H1 (cell line): ENCODE measurements around the gene MRPS9. TPM values are rescaled to one million over a fixed set of nuclear protein-coding genes. Genes with fewer than 3 reads are reported as not detected.

ENCODE experiments used
- CTCF ChIA-PET: fragments of 300-600 bp; sonication (Branson Sonifier 250); formaldehyde crosslinking; loops from one replicate; lab custom pipeline; 2021; ENCODE audit not compliant: partially characterized antibody; lab: Charles Lee
- POLR2A ChIA-PET: fragments of 300-600 bp; sonication (Branson Sonifier 250); formaldehyde crosslinking; loops from one replicate; lab custom pipeline; 2021; ENCODE audit warnings: inconsistent platforms; ENCODE audit not compliant: partially characterized antibody; lab: Charles Lee
- DNase-seq, 2 experiments: peaks; one replicate each; pipeline versions ENCODE4 v3.0.0 to v3.0.0-alpha.2; 2010 to 2022; ENCODE audit warnings: low spot score in 2 of 2, low read depth in 1 of 2, mixed read lengths in 1 of 2
- FAIRE-seq: peaks from 2 replicates; lab custom pipeline; 2011; peaks lifted over from hg19 to GRCh38; lab: Jason Lieb, UNC
- H2AFZ ChIP-seq: 2 replicates; pipeline ENCODE4 v1.8.1; 2012; ENCODE audit warnings: low read length, inconsistent platforms
- H2AK5ac ChIP-seq: 2 replicates; pipeline ENCODE4 v1.6.1; 2013; ENCODE audit warnings: low read depth, low read length
- H2BK120ac ChIP-seq: replicated peaks from 2 replicates; pipeline ENCODE3; 2013; ENCODE audit warnings: low read depth, low read length, inconsistent platforms
- H2BK12ac ChIP-seq: 2 replicates; pipeline ENCODE4 v1.6.1; 2013; ENCODE audit warnings: low read depth, low read length
- H2BK15ac ChIP-seq: 2 replicates; pipeline ENCODE4 v1.6.1; 2013; ENCODE audit warnings: low read length
- H2BK20ac ChIP-seq: 2 replicates; pipeline ENCODE4 v1.6.1; 2013; ENCODE audit warnings: low read length
- H2BK5ac ChIP-seq: 2 replicates; pipeline ENCODE4 v1.6.1; 2013; ENCODE audit warnings: low read depth, low read length
- H3K14ac ChIP-seq: 2 replicates; pipeline ENCODE4 v1.6.1; 2013; ENCODE audit warnings: inconsistent platforms; ENCODE audit not compliant: insufficient read length
- H3K18ac ChIP-seq: 2 replicates; pipeline ENCODE4 v1.6.1; 2013; ENCODE audit warnings: low read length; ENCODE audit errors: extremely low read depth
- H3K23ac ChIP-seq: 2 replicates; pipeline ENCODE4 v1.6.1; 2013; ENCODE audit warnings: inconsistent platforms; ENCODE audit not compliant: insufficient read length
- H3K23me2 ChIP-seq: 2 replicates; pipeline ENCODE4 v1.6.1; 2013; ENCODE audit warnings: low read depth, low read length
- H3K27ac ChIP-seq: 2 replicates; pipeline ENCODE4 v1.6.1; 2011; ENCODE audit warnings: low read depth, low read length, inconsistent platforms
- H3K27me3 ChIP-seq, 4 experiments: replicated peaks in 1 of 4; 1 replicate in 1 of 4; 2 replicates in 3 of 4; pipeline versions ENCODE4 v1.6.1 to v1.8.1; 2011 to 2013; ENCODE audit warnings: low read length in 3 of 4, mild to moderate bottlenecking in 3 of 4, inconsistent platforms in 2 of 4, mixed read lengths in 2 of 4, moderate library complexity in 1 of 4; ENCODE audit not compliant: control insufficient read depth in 3 of 4, insufficient read depth in 3 of 4; ENCODE audit errors: extremely low read depth in 1 of 4
- H3K36me3 ChIP-seq, 4 experiments: 2 replicates each; pipeline versions ENCODE4 v1.6.1 to v1.8.1; 2011 to 2013; ENCODE audit warnings: mild to moderate bottlenecking in 4 of 4, low read length in 3 of 4, moderate library complexity in 2 of 4, control low read depth in 1 of 4, inconsistent platforms in 1 of 4; ENCODE audit not compliant: insufficient read depth in 4 of 4, control insufficient read depth in 2 of 4
- H3K4ac ChIP-seq: replicated peaks from 2 replicates; pipeline ENCODE3; 2013; ENCODE audit warnings: low read length, low read depth, mixed read lengths, inconsistent platforms; ENCODE audit not compliant: insufficient read length
- H3K4me1 ChIP-seq, 4 experiments: replicated peaks in 1 of 4; 1 replicate in 1 of 4; 2 replicates in 3 of 4; pipeline versions ENCODE4 v1.6.1 to v1.8.1; 2011 to 2013; ENCODE audit warnings: low read length in 3 of 4, inconsistent platforms in 2 of 4, mixed read lengths in 1 of 4; ENCODE audit not compliant: insufficient read depth in 4 of 4, control insufficient read depth in 3 of 4
- H3K4me2 ChIP-seq, 2 experiments: 2 replicates each; pipeline versions ENCODE4 v1.6.1 to v1.8.1; 2011 to 2013; ENCODE audit warnings: low read depth in 2 of 2, low read length in 2 of 2, control low read depth in 1 of 2, inconsistent platforms in 1 of 2, mild to moderate bottlenecking in 1 of 2; ENCODE audit not compliant: insufficient read depth in 1 of 2
- H3K4me3 ChIP-seq, 4 experiments: fragments of 200-600, 300-600 bp in 1 of 4; sonication (generic), shearing (Covaris generic), sonication (Bioruptor Twin) in 1 of 4; 2 replicates each; pipeline versions ENCODE4 v1.5.1 to v1.8.1; 2011 to 2016; ENCODE audit warnings: low read length in 4 of 4, low read depth in 3 of 4, control low read depth in 2 of 4, inconsistent platforms in 2 of 4, mild to moderate bottlenecking in 2 of 4, mixed read lengths in 1 of 4, moderate library complexity in 1 of 4; ENCODE audit not compliant: insufficient read depth in 2 of 4; ENCODE audit errors: extremely low read depth in 1 of 4
- H3K56ac ChIP-seq: replicated peaks from 2 replicates; pipeline ENCODE3; 2013; ENCODE audit warnings: low read depth, mild to moderate bottlenecking, mixed read lengths, low read length, inconsistent platforms; ENCODE audit not compliant: insufficient read length
- H3K79me1 ChIP-seq: 2 replicates; pipeline ENCODE4 v1.6.1; 2013; ENCODE audit warnings: low read depth, low read length, control low read depth
- H3K79me2 ChIP-seq, 2 experiments: 2 replicates each; pipeline versions ENCODE4 v1.6.1 to v1.8.1; 2012 to 2013; ENCODE audit warnings: low read length in 2 of 2, mild to moderate bottlenecking in 2 of 2, inconsistent platforms in 1 of 2; ENCODE audit not compliant: insufficient read depth in 2 of 2, control insufficient read depth in 1 of 2
- H3K9ac ChIP-seq, 4 experiments: replicated peaks in 1 of 4; 1 replicate in 1 of 4; 2 replicates in 3 of 4; pipeline versions ENCODE4 v1.6.1 to v1.8.1; 2011 to 2013; ENCODE audit warnings: low read depth in 3 of 4, low read length in 3 of 4, control low read depth in 2 of 4, mild to moderate bottlenecking in 2 of 4, moderate library complexity in 2 of 4, inconsistent platforms in 1 of 4; ENCODE audit errors: extremely low read depth in 1 of 4
- H3K9me3 ChIP-seq, 2 experiments: 2 replicates each; pipeline versions ENCODE4 v1.6.1 to v1.8.1; 2012 to 2013; ENCODE audit warnings: mild to moderate bottlenecking in 2 of 2, moderate library complexity in 2 of 2, control low read depth in 1 of 2, inconsistent platforms in 1 of 2, low read depth in 1 of 2, low read length in 1 of 2, mixed read lengths in 1 of 2; ENCODE audit not compliant: insufficient read depth in 2 of 2
- H4K20me1 ChIP-seq, 2 experiments: replicated peaks in 1 of 2; 2 replicates each; pipeline versions ENCODE3 to v1.8.1; 2011 to 2013; ENCODE audit warnings: inconsistent platforms in 2 of 2, low read length in 2 of 2, mild to moderate bottlenecking in 1 of 2; ENCODE audit not compliant: insufficient read depth in 2 of 2, control insufficient read depth in 1 of 2
- H4K5ac ChIP-seq: 2 replicates; pipeline ENCODE4 v1.6.1; 2013; ENCODE audit warnings: low read length, low read depth, mixed read lengths, inconsistent platforms; ENCODE audit not compliant: insufficient read length
- H4K8ac ChIP-seq: 2 replicates; pipeline ENCODE4 v1.8.0; 2013; ENCODE audit warnings: mild to moderate bottlenecking, moderate library complexity, low read length, inconsistent platforms; ENCODE audit not compliant: insufficient read depth; ENCODE audit errors: extremely low read depth
- H4K91ac ChIP-seq: replicated peaks from 2 replicates; pipeline ENCODE3; 2013; ENCODE audit warnings: low read length, mixed read lengths, inconsistent platforms; ENCODE audit not compliant: insufficient read length
- BACH1 ChIP-seq: IDR thresholded peaks from 2 replicates; pipeline ENCODE4 v1.6.1; 2012; ENCODE audit warnings: low read length, improper control_type of control experiment
- EGR1 ChIP-seq: IDR thresholded peaks from 2 replicates; pipeline ENCODE4 v1.6.1; 2011; ENCODE audit warnings: low read depth, low read length, borderline replicate concordance
- EP300 ChIP-seq, 2 experiments: IDR thresholded peaks; 1 replicate in 1 of 2; 2 replicates in 1 of 2; pipeline ENCODE4 v1.6.1; 2011 to 2012; ENCODE audit warnings: low read depth in 2 of 2, low read length in 2 of 2, mild to moderate bottlenecking in 2 of 2, borderline replicate concordance in 1 of 2, inconsistent platforms in 1 of 2, moderate library complexity in 1 of 2
- GTF2F1 ChIP-seq: IDR thresholded peaks from 2 replicates; pipeline ENCODE4 v1.6.1; 2012; ENCODE audit warnings: low read depth, low read length, improper control_type of control experiment, borderline replicate concordance
- HDAC6 ChIP-seq: IDR thresholded peaks from one replicate; pipeline ENCODE4 v1.7.1; 2012; ENCODE audit warnings: low read depth, mild to moderate bottlenecking, inconsistent platforms, low read length, moderate library complexity
- JUN ChIP-seq: IDR thresholded peaks from 2 replicates; pipeline ENCODE4 v1.6.1; 2011; ENCODE audit warnings: low read depth, mild to moderate bottlenecking, improper control_type of control experiment, low read length
- RBBP5 ChIP-seq: IDR thresholded peaks from 2 replicates; pipeline ENCODE4 v1.7.1; 2012; ENCODE audit warnings: low read depth, mild to moderate bottlenecking, inconsistent platforms, low read length, moderate library complexity, borderline replicate concordance
- YY1 ChIP-seq: IDR thresholded peaks from 2 replicates; pipeline ENCODE4 v1.6.1; 2011; ENCODE audit warnings: low read depth, mild to moderate bottlenecking, low read length
- WGBS, 2 experiments: shearing (Covaris generic) in 1 of 2; methylation state at CpG; one replicate each; pipeline versions ENCODE4 v1.1.6 to v1.1.7; 2013 to 2015; ENCODE audit warnings: low lambda C conversion rate in 2 of 2, mixed read lengths in 2 of 2, inconsistent platforms in 1 of 2, low coverage in 1 of 2, missing lambda C conversion rate in 1 of 2; ENCODE audit not compliant: insufficient replicate concordance in 2 of 2, insufficient coverage in 1 of 2, insufficient read length in 1 of 2; ENCODE audit errors: extremely low coverage in 1 of 2, missing lambda C conversion rate in 1 of 2; 5-methylcytosine and 5-hydroxymethylcytosine counted together
- polyA plus RNA-seq, 7 experiments: library from polyadenylated mRNA; depleted of rRNA in 3 of 7; stranded (reverse) in 5 of 7; unstranded in 2 of 7; fragments of >200 nt in 5 of 7; fragments of 200-250 nt in 2 of 7; gene quantifications; 1 replicate in 5 of 7; 2 replicates in 1 of 7; 4 replicates in 1 of 7; pipeline versions ENCODE4 v1.2.1 to v1.2.3, GENCODE V29; 2011 to 2013; ENCODE audit warnings: missing spikeins in 2 of 7, mixed read lengths in 2 of 7
- total RNA-seq: library from RNA; stranded (reverse); fragmentation: NEBNext Ultra II Directional; extraction: Animal tissue kit (Norgen Biotek cat#: 25700); gene quantifications from 2 replicates; pipeline ENCODE4 v1.2.1, GENCODE V29; 2021

Gene MRPS9
- total and polyA plus RNA-seq, 2 of the 8 experiments (the other 6 are each of a cell fraction or from before 2014, with no cell fraction given), result 36.2 to 71.0 TPM

DNA sequence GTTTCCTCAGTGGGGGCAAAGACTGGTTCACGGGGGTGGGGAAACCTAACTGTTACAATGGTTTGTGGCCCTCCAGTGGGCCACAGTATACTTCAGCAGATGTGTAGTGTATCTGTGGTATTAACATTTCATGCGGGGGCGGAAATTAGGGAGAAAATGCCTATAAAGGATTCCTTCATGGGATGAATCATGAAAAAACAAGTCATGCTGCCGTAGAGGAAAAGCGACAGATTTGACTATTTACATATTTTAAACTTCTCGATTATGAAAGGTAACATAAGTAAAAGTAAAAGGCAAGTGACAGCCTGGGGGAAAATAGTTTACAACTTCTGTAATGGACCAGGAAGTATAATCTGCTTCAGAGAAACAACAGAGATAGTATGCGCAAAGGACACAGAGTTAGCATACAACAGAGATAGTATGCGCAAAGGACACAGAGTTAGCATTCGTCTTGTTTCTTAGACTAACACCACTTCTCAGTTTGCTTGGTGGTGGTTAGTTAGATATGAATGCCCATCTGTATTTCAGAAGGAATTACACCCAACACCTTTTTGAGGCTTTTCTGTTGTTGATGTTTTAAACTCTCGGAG is 41.1 kb downstream of the MRPS9 start:
- H4K20me1 ChIP-seq, result peaks cover 2 to 8% of the 10 kb centered on the region in 2 experiments
- H2BK20ac ChIP-seq, result no peak overlapping the region
- POLR2A ChIA-PET, result no interaction called here
- no peak overlapping the region for H3K4ac ChIP-seq
- no peak overlapping the region for H3K9ac ChIP-seq
- H3K36me3 ChIP-seq, result peaks cover 0 to 3% (median 0%) of the 10 kb centered on the region in 4 experiments; a peak in 1 of 8 replicates
- no peak overlapping the region for H2AFZ ChIP-seq
- H3K18ac ChIP-seq, result no peak overlapping the region
- H2AK5ac ChIP-seq, result no peak overlapping the region
- H2BK5ac ChIP-seq, result no peak overlapping the region
- TF ChIP-seq EGR1 (no peak), EP300 (IDR thresholded peaks at IDR 0.05; ENCODE audit: borderline replicate concordance in 1 of 2, low read depth in 2 of 2, low read length in 2 of 2) (no peak), GTF2F1 (no peak), YY1 (no peak), JUN (no peak), HDAC6 (no peak), RBBP5 (no peak), BACH1 (no peak)
- TF ChIP-seq, all 59 proteins: peak for 0
- CTCF ChIA-PET, result no interaction called here
- H3K23ac ChIP-seq, result no peak overlapping the region
- no peaks in the 10 kb centered on the region for H3K79me2 ChIP-seq
- H3K79me1 ChIP-seq, result peaks cover 3% of the 10 kb centered on the region
- H3K14ac ChIP-seq, result no peak overlapping the region
- H3K9me3 ChIP-seq, result no peaks in the 10 kb centered on the region
- H2BK12ac ChIP-seq, result no peak overlapping the region
- no peak overlapping the region for H3K4me3 ChIP-seq
- H2BK120ac ChIP-seq, result no peak overlapping the region
- H2BK15ac ChIP-seq, result no peak overlapping the region
- DNase-seq (no peak), FAIRE-seq (peak; percentile 42)
- no peak overlapping the region for H3K56ac ChIP-seq
- no peaks in the 10 kb centered on the region for H3K27me3 ChIP-seq
- H4K91ac ChIP-seq, result no peak overlapping the region
- no peak overlapping the region for H4K5ac ChIP-seq
- peaks cover 4 to 11% (median 7%) of the 10 kb centered on the region in 4 experiments; a peak in 6 of 7 replicates for H3K4me1 ChIP-seq
- 0 out of 2 replicates have a peak overlapping the region, but pooled peaks have one; percentile 2 for H3K27ac ChIP-seq
- 87% methylated on average over 10 of the region's 10 CpGs; no CpG with 5 or more reads in 1 of the 2 experiments for WGBS, 2 experiments
- H4K8ac ChIP-seq, result no peak overlapping the region
- no peaks in the 10 kb centered on the region for H3K23me2 ChIP-seq
- H3K4me2 ChIP-seq, result no peak overlapping the region
